GM21723 (cell line): ENCODE results near the gene GNG2.

Experiments used
- ATAC-seq: cut with Tn5 transposase; IDR thresholded peaks from one replicate; pipeline ENCODE4 v1.9.1; 2021; ENCODE audit warnings: mild to moderate bottlenecking, moderate library complexity; ENCODE audit not compliant: unreplicated experiment

GNG2 gene

DNA sequence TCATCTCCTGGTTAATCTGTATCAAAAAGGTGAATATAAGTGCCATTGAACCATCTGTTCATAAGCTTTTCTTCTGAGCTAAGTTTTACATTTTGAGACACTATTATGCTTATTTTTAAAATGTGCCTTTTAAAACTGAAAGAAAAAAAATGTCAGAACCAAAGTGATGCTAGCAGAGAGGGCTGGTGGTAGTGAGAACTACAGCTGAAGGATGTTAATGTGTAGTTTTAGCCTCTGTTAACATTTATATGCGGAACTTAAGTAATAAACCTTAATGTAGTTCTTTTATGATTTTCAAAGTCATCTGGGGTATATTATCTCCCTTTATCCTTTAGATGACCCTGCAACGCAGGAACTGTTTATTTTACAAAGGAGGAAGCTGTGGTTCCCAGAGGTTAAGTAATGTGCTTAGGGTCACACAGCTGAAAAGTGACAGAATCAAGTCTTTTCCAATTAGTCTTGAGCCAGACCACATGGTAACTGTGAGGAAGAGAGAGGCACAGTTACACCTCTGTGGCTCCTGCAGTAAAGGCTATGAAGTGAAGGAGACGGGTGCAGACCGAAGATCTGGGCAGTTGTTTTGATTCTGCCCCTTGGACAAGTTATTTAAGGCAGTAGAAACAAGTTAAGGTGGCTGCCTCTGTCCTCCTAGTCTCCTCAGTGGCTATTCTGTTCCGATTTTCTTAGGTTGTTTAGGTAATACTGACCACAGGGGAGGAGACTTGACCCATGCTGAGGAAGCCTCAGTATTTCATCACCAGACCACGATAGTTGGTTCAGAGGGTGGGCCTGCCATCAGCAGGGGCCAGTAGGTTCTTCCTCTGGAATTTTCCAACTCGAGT is 23.9 kb downstream of the GNG2 start:
- peak; percentile 58 for ATAC-seq

DNA sequence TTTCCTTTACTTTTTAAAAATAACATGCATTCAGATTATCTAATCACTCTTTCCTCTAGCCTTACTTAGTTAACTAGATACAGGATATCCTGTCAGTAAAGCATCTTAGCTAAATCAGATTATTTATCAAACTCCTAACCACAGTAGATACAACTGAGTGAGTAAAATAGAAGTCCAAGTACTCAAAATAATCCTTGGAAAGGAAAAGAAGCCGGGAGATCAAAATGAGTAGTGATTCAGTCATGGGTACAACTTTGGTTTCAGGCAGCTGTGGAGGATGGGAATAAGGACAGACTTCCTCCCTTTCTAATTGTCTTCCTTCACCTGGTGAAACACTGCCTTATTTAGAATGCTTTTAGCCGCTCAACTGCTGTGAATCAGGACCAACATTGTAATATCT is 29.4 kb downstream of the GNG2 start:
- no peak for ATAC-seq

DNA sequence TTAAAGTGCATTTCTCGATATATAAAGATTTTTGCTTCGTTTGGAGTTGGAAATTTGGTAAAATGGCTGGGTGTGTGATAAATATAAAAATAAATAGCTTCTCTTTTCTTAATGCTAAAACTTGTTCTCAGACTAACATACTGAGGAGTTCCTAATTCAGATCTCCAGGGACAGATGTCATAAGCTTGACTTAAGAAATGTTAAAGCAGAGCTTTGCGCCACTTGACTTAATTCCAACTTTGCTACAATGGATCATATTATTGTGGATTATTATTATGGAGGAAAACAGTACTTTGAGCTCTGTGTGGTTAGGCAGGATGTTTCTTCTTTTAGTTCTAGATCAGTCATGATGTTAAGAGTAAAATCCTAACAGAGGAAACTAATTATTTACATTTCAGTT is 33.8 kb downstream of the GNG2 start:
- ATAC-seq: no peak

DNA sequence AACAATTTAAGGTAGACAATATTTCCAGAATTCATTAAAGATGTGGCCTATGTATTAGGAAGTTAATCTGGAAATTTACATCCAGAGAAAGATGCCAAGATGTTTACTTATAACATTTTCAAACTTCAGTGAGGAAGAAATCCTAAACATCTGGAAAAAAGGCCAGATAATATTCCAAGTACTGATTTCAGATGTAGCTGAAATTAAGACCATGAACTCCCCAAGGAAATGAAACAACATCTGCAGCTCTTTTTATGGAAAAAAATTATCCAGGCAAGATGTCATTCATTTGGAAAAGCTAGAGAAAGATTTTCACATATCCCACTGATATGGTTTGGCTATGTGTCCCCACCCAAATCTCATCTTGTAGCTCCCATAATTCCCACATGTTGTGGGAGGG is 35.0 kb downstream of the GNG2 start:
- no peak for ATAC-seq

DNA sequence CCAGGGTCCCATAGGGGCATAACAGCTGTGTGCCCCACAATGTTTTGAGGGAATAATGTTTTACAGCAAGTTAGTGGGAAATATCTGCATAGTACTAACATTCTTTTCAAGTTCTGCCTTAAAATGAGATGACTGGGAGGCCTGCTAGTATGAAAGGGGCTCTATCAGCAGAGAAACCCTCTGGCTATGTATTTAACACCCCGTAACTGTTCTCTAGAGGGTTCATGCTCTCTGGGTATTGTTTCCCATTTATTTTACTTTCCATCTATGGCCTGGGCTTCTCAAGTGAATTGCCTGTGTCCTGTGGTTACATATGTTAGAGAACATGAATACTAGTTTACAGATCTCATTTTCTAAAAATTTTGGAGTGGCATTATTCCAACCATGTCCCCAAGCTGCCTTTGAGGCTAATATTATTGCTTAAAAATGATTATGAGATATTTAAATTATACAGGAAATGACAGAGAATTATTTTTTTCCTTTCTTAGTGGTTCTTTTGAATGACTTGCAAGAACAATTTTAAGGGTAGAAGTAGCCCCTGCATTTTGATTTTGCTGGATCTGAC is 37.5 kb downstream of the GNG2 start:
- ATAC-seq: no peak

GRCh38 chr14:51901475-51902024 is 41.1 kb downstream of the GNG2 start:
- no peak for ATAC-seq

- ATAC-seq: peak; percentile 78
Observed at GRCh38 chr14:51905656-51906121, 45.3 kb downstream of the GNG2 start.

DNA sequence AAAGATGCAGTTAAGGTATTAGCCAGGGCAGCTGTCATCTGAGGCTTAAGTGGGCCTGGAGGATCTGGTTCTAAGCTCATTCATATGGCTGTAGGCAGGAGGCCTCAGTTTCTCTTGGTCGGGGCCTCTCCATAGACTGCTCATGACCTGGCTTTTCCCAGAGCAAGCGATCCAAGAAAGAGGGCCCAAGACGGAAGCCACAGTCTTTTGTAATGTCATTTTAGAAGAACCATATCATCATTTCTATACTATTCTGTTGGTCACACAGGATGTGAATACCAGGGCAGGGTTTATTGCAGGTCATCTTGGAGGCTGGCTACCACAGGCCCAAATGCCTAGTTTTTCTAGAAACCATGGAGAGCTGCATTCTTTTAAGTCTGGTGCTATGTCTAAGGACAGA is 47.7 kb downstream of the GNG2 start:
- ATAC-seq: no peak

DNA sequence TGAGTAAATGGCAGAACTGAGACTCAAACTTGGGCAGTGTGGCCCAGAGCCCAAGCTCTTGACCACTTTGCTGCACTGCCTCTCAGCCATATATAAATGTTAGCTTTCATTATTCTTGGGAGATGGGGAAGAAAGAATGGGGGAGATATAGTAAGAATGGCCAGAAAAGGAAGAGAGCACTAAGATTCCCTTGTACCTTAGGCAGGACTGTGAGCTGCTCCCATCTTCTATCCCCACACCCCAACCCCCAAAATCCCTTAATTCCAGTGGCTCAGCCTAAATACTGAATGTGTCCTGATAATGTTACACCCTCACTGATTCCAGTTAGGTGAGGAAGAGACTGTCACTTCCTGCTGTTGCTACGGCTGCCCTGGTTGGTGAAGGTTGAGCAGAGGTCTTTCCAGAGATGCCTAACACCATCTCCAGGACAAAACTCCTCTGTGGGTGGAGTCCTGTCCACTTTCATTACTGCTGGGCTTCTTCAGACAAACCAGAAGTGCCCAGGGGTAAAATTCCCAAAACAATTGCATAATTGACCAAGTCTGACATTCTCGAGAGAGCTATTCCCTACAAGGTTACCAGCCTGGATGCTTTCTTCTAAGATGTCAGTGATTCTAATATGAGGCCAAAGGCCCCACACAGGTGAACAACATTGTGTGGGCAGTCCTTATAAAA is 51.8 kb downstream of the GNG2 start:
- no peak for ATAC-seq

GRCh38 chr14:51914310-51914709 is 53.9 kb downstream of the GNG2 start:
- no peak for ATAC-seq

GRCh38 chr14:51917193-51917592 is 56.8 kb downstream of the GNG2 start:
- no peak for ATAC-seq

GRCh38 chr14:51921026-51921425 is 60.6 kb downstream of the GNG2 start:
- ATAC-seq: no peak

GRCh38 chr14:51922624-51923023 is 62.2 kb downstream of the GNG2 start:
- no peak for ATAC-seq

- ATAC-seq: no peak
Observed at GRCh38 chr14:51924600-51924999, 64.2 kb downstream of the GNG2 start.

GRCh38 chr14:51925980-51926379 is 65.6 kb downstream of the GNG2 start:
- no peak for ATAC-seq

- no peak for ATAC-seq
Observed at GRCh38 chr14:51926449-51926848, 66.0 kb downstream of the GNG2 start.

GRCh38 chr14:51928568-51928967 is 68.2 kb downstream of the GNG2 start:
- no peak for ATAC-seq

GRCh38 chr14:51929166-51929565 is 68.8 kb downstream of the GNG2 start:
- no peak for ATAC-seq

DNA sequence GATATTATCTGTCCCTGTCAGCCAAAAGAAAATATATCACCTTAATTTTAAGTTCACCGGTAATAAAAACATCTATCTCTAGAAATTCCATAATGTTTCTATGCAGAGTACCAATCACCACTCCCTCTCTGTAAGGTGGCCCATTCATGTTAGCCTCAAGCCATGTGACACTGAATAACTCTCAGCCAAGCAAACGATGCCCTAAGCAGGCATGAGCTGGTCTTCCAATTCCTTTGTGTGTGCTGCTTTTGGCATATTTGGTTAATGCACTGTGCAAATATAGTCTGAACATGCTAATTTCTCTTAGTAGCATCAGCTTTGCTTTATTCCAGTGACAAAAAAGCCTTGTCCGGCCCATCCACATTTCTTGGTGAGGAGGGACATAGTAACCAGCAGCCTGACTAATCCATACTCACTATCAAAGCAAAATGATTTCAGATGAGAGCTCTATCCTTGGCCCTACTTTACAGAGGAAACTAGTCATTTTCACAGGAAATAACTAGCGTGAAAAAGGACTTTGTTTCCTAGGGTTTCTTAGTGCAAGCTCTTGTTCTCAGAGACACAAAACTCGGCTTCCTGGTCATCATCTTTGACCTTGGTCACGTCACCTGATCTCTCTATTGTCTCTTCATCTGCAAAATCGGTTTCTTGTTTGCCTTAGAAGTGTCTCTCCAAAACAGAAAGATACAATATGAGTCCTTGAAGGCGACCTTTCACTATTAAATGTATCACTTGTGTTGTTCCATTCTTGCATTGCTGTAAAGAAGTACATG is 69.7 kb downstream of the GNG2 start:
- ATAC-seq: no peak

GRCh38 chr14:51931308-51931707 is 70.9 kb downstream of the GNG2 start:
- ATAC-seq: no peak

GRCh38 chr14:51933191-51933590 is 72.8 kb downstream of the GNG2 start:
- ATAC-seq: no peak
